ENCODE results near the gene SEMA4D. TPM values are rescaled to one million over a fixed set of nuclear protein-coding genes. Genes with fewer than 3 reads are reported as not detected.

SEMA4D gene
- total and polyA plus RNA-seq, 12 donors, result 2.3 to 51.0 (median 20.2) TPM

GRCh38 chr9:89436326-89436725 lies 61.6 kb downstream of the SEMA4D start:
- no peak for DNase-seq
- no peak for TF ChIP-seq CTCF (IDR thresholded peaks at IDR 0.05)
- no peaks in the 10 kb centered on the region for H3K9me3 ChIP-seq
- no peaks in the 10 kb centered on the region for H3K36me3 ChIP-seq
- H3K27ac ChIP-seq, result no peak overlapping the region
- WGBS, 2 donors, result 83 to 89% methylated on average over 13 of the region's 13 CpGs
- intact Hi-C loops (cut with DNase I), result no loop called here
- H3K4me3 ChIP-seq, result no peak overlapping the region
- H3K27me3 ChIP-seq, result no peaks in the 10 kb centered on the region
- peaks cover 0 to 65% (median 12%) of the 10 kb centered on the region in 9 donors for H3K4me1 ChIP-seq
- ATAC-seq, result no peak

GRCh38 chr9:89435071-89435823 lies 62.7 kb downstream of the SEMA4D start:
- Histone ChIP-seq H3K27me3 (no peaks in the 10 kb centered on the region), H3K4me3 (no peak overlapping the region), H3K9me3 (no peaks in the 10 kb centered on the region), H3K4me1 (peaks cover 0 to 65% (median 12%) of the 10 kb centered on the region in 9 donors), H3K36me3 (no peaks in the 10 kb centered on the region), H3K27ac (no peak overlapping the region)
- 73 to 76% methylated on average over 11 of the region's 11 CpGs for WGBS, 2 donors
- ATAC-seq (no peak), DNase-seq (no peak)
- intact Hi-C loops (cut with DNase I), result no loop called here
- no peak for TF ChIP-seq CTCF (IDR thresholded peaks at IDR 0.05)

- Histone ChIP-seq H3K9me3 (no peaks in the 10 kb centered on the region), H3K4me3 (no peak overlapping the region), H3K4me1 (peaks cover 0 to 65% (median 12%) of the 10 kb centered on the region in 9 donors), H3K36me3 (no peaks in the 10 kb centered on the region), H3K27ac (no peak overlapping the region), H3K27me3 (no peaks in the 10 kb centered on the region)
- no peak for DNase-seq
- intact Hi-C loops (cut with DNase I), result no loop called here
- no peak for TF ChIP-seq CTCF (IDR thresholded peaks at IDR 0.05)
- no peak for ATAC-seq
These were observed 63.3 kb downstream of the SEMA4D start for GRCh38 chr9:89434636-89435035.

GRCh38 chr9:89433826-89434225 lies 64.1 kb downstream of the SEMA4D start:
- TF ChIP-seq CTCF (IDR thresholded peaks at IDR 0.05), result no peak
- 90 to 93% methylated on average over 11 of the region's 11 CpGs for WGBS, 2 donors
- H3K27me3 ChIP-seq, result no peaks in the 10 kb centered on the region
- no peak overlapping the region for H3K4me3 ChIP-seq
- ATAC-seq (no peak), DNase-seq (no peak)
- H3K27ac ChIP-seq, result no peak overlapping the region
- intact Hi-C loops (cut with DNase I), result no loop called here
- no peaks in the 10 kb centered on the region for H3K9me3 ChIP-seq
- peaks cover 0 to 61% (median 12%) of the 10 kb centered on the region in 9 donors for H3K4me1 ChIP-seq
- no peaks in the 10 kb centered on the region for H3K36me3 ChIP-seq

Measured in heart right ventricle (tissue), 16 donors.